Endodermal cell (in vitro differentiated cells): ENCODE data around the gene ITGAX. TPM values are rescaled to one million over a fixed set of nuclear protein-coding genes. Genes with fewer than 3 reads are reported as not detected.

ENCODE experiments used
- DNase-seq: peaks from one replicate; pipeline ENCODE4 v3.0.0-alpha.2; 2017
- H3K27ac ChIP-seq: 2 replicates; pipeline ENCODE4 v1.5.1; 2013; ENCODE audit warnings: mild to moderate bottlenecking, low read depth, low read length, moderate library complexity
- H3K27me3 ChIP-seq: 2 replicates; pipeline ENCODE4 v1.6.1; 2013; ENCODE audit warnings: mild to moderate bottlenecking, low read length, moderate library complexity; ENCODE audit not compliant: insufficient read depth, control insufficient read depth, poor library complexity, severe bottlenecking
- H3K36me3 ChIP-seq: 2 replicates; pipeline ENCODE4 v1.7.0; 2013; ENCODE audit warnings: mild to moderate bottlenecking, low read length, moderate library complexity; ENCODE audit not compliant: control insufficient read depth, insufficient read depth
- H3K4me1 ChIP-seq: one replicate; pipeline ENCODE4 v1.7.0; 2013; ENCODE audit warnings: low read length; ENCODE audit not compliant: control insufficient read depth, insufficient read depth
- H3K4me3 ChIP-seq: 2 replicates; pipeline ENCODE4 v1.5.1; 2013; ENCODE audit warnings: mild to moderate bottlenecking, low read length, moderate library complexity
- H3K9ac ChIP-seq: 2 replicates; pipeline ENCODE4 v1.6.1; 2013; ENCODE audit warnings: mild to moderate bottlenecking, low read length, moderate library complexity; ENCODE audit not compliant: poor library complexity, severe bottlenecking; ENCODE audit errors: extremely low read depth
- H3K9me3 ChIP-seq: 2 replicates; pipeline ENCODE4 v1.6.1; 2013; ENCODE audit warnings: mild to moderate bottlenecking, low read length, moderate library complexity; ENCODE audit not compliant: control insufficient read depth
- H3K27ac Mint-ChIP-seq: 2 replicates; pipeline ENCODE4 v1.8.0; 2020; ENCODE audit warnings: mixed read lengths
- H3K27me3 Mint-ChIP-seq: 2 replicates; pipeline ENCODE4 v1.8.0; 2021; ENCODE audit warnings: mild to moderate bottlenecking, mixed read lengths; ENCODE audit not compliant: insufficient read depth
- H3K36me3 Mint-ChIP-seq: 2 replicates; pipeline ENCODE4 v1.8.0; 2020; ENCODE audit warnings: low read depth, mixed read lengths
- H3K4me1 Mint-ChIP-seq: 2 replicates; pipeline ENCODE4 v1.8.0; 2020; ENCODE audit warnings: mixed read lengths
- H3K4me3 Mint-ChIP-seq: 2 replicates; pipeline ENCODE4 v1.8.0; 2020; ENCODE audit warnings: mild to moderate bottlenecking, moderate library complexity, mixed read lengths
- H3K9me3 Mint-ChIP-seq: 2 replicates; pipeline ENCODE4 v1.8.0; 2020; ENCODE audit warnings: mild to moderate bottlenecking, mixed read lengths
- CTCF ChIP-seq: fragments of 200-600 bp; sonication (generic); conservative IDR thresholded peaks from 2 replicates; pipeline ENCODE4 v1.5.0; 2021; ENCODE audit warnings: antibody characterized with exemption, mild to moderate bottlenecking
- WGBS, 2 experiments: methylation state at CpG; one replicate each; pipeline versions ENCODE4 v1.1.5 to v1.1.7; 2013; ENCODE audit warnings: missing lambda C conversion rate in 2 of 2, mixed read lengths in 1 of 2; ENCODE audit not compliant: insufficient coverage in 1 of 2, insufficient read length in 1 of 2; 5-methylcytosine and 5-hydroxymethylcytosine counted together
- total RNA-seq, 2 donors: library from RNA; stranded (reverse); fragmentation: NEBNext Ultra II Directional in 1 of 2; extraction: Animal tissue kit (Norgen Biotek cat#: 25700) in 1 of 2; gene quantifications; 2 replicates in 1 of 2; 3 replicates in 1 of 2; pipeline ENCODE4 v1.2.1, GENCODE V29; 2021

ITGAX gene
- total RNA-seq, 2 donors from 2014 or later: 0.22 TPM; not detected in 1

- no peak overlapping the region for H3K4me3 Mint-ChIP-seq
- H3K4me1 Mint-ChIP-seq: no peaks in the 10 kb centered on the region
- WGBS, 2 experiments: 56 to 74% methylated on average over 3 of the region's 3 CpGs
- Histone ChIP-seq H3K27ac (no peak overlapping the region), H3K9me3 (no peaks in the 10 kb centered on the region), H3K4me3 (no peak overlapping the region), H3K4me1 (no peaks in the 10 kb centered on the region), H3K36me3 (no peaks in the 10 kb centered on the region), H3K9ac (no peak overlapping the region), H3K27me3 (peaks cover 4% of the 10 kb centered on the region)
- TF ChIP-seq CTCF: no peak
- H3K36me3 Mint-ChIP-seq: no peaks in the 10 kb centered on the region
- no peaks in the 10 kb centered on the region for H3K9me3 Mint-ChIP-seq
- no peak for DNase-seq
- peaks cover 17% of the 10 kb centered on the region for H3K27me3 Mint-ChIP-seq
- no peak overlapping the region for H3K27ac Mint-ChIP-seq
Measured at GRCh38 chr16:31348579-31348978, 6.4 kb upstream of the ITGAX start.

- Histone ChIP-seq H3K9me3 (no peaks in the 10 kb centered on the region), H3K9ac (no peak overlapping the region), H3K4me3 (no peak overlapping the region), H3K27ac (no peak overlapping the region), H3K27me3 (peaks cover 4% of the 10 kb centered on the region), H3K4me1 (no peaks in the 10 kb centered on the region), H3K36me3 (no peaks in the 10 kb centered on the region)
- peaks cover 15% of the 10 kb centered on the region for H3K27me3 Mint-ChIP-seq
- WGBS, 2 experiments: 81 to 84% methylated on average over 10 to 12 of the region's 12 CpGs
- no peaks in the 10 kb centered on the region for H3K4me1 Mint-ChIP-seq
- H3K4me3 Mint-ChIP-seq: no peak overlapping the region
- no peak overlapping the region for H3K27ac Mint-ChIP-seq
- H3K9me3 Mint-ChIP-seq: no peaks in the 10 kb centered on the region
- DNase-seq: no peak
- no peaks in the 10 kb centered on the region for H3K36me3 Mint-ChIP-seq
- no peak for TF ChIP-seq CTCF
Measured at GRCh38 chr16:31350275-31351005, 4.5 kb upstream of the ITGAX start.

GRCh38 chr16:31351246-31351941 lies 3.6 kb upstream of the ITGAX start:
- Mint-ChIP-seq H3K4me3 (no peak overlapping the region), H3K27me3 (peaks cover 15% of the 10 kb centered on the region), H3K27ac (no peak overlapping the region), H3K36me3 (no peaks in the 10 kb centered on the region), H3K9me3 (no peaks in the 10 kb centered on the region), H3K4me1 (no peaks in the 10 kb centered on the region)
- DNase-seq: no peak
- H3K9ac ChIP-seq: no peak overlapping the region
- 83 to 86% methylated on average over 6 to 19 of the region's 19 CpGs for WGBS, 2 experiments
- no peaks in the 10 kb centered on the region for H3K9me3 ChIP-seq
- TF ChIP-seq CTCF: no peak
- H3K4me1 ChIP-seq: no peaks in the 10 kb centered on the region
- no peak overlapping the region for H3K27ac ChIP-seq
- peaks cover 4% of the 10 kb centered on the region for H3K27me3 ChIP-seq
- H3K36me3 ChIP-seq: no peaks in the 10 kb centered on the region
- no peak overlapping the region for H3K4me3 ChIP-seq
